GF-D8 (cell line): ENCODE data around the gene RCE1.
A peak's percentile ranks its signal among the peaks of the same experiment; 100 is the strongest.

Experiments
- DNase-seq: peaks from one replicate; lab custom pipeline; 2025; lab: John Stamatoyannopoulos, UW

The RCE1 gene

GRCh38 chr11:66845143-66845875, 2.1 kb downstream of the RCE1 start:
- DNase-seq: no peak

- DNase-seq: no peak
Observed at GRCh38 chr11:66845876-66846212, 2.6 kb downstream of the RCE1 start.

- no peak for DNase-seq
Observed at GRCh38 chr11:66846671-66847091, 3.4 kb downstream of the RCE1 start.

GRCh38 chr11:66847461-66848232, 4.4 kb downstream of the RCE1 start:
- DNase-seq: no peak

- DNase-seq: no peak
Observed at GRCh38 chr11:66848671-66849500, 5.6 kb downstream of the RCE1 start.

- DNase-seq: no peak
Observed at GRCh38 chr11:66849501-66850234, 6.4 kb downstream of the RCE1 start.

- no peak for DNase-seq
Observed at GRCh38 chr11:66850235-66850587, 7.0 kb downstream of the RCE1 start.

- no peak for DNase-seq
Observed at GRCh38 chr11:66850588-66851238, 7.5 kb downstream of the RCE1 start.

GRCh38 chr11:66851239-66851596, 8.0 kb downstream of the RCE1 start:
- DNase-seq: no peak

GRCh38 chr11:66851698-66852465, 8.6 kb downstream of the RCE1 start:
- DNase-seq: no peak

GRCh38 chr11:66852466-66853241, 9.4 kb downstream of the RCE1 start:
- no peak for DNase-seq

GRCh38 chr11:66853242-66854229, 10.3 kb downstream of the RCE1 start:
- DNase-seq: no peak

GRCh38 chr11:66854231-66854661, 11.0 kb downstream of the RCE1 start:
- DNase-seq: no peak

- DNase-seq: no peak
Observed at GRCh38 chr11:66854729-66855211, 11.5 kb downstream of the RCE1 start.

GRCh38 chr11:66855574-66856495, 12.6 kb downstream of the RCE1 start:
- peak; percentile 77 for DNase-seq

GRCh38 chr11:66856496-66857233, 13.4 kb downstream of the RCE1 start, which contains the start of gene LRFN4:
TSS of gene LRFN4 (plus strand) at chr11:66857064. CDS start at chr11:66857745, 681 bp downstream.
- no peak for DNase-seq
